Measurements from ENCODE around the gene PLEKHG1. TPM values are rescaled to one million over a fixed set of nuclear protein-coding genes. Genes with fewer than 3 reads are reported as not detected.

Gene PLEKHG1
- total RNA-seq, 1 donor from 2014 or later = 10.7 TPM

GRCh38 chr6:150590446-150590845 lies 9.2 kb upstream of the PLEKHG1 start:
- H3K9me3 ChIP-seq = no peaks in the 10 kb centered on the region
- no peaks in the 10 kb centered on the region for H3K36me3 ChIP-seq
- intact Hi-C loops (cut with DNase I) = no loop called here
- DNase-seq (ENCODE audit: low spot score in 2 of 2) = no peak
- no peak overlapping the region for H3K27ac ChIP-seq
- H3K4me3 ChIP-seq = no peak overlapping the region
- H3K27me3 ChIP-seq = no peaks in the 10 kb centered on the region
- H3K4me1 ChIP-seq = no peaks in the 10 kb centered on the region
- no peak for TF ChIP-seq CTCF (IDR thresholded peaks at IDR 0.05)

DNA sequence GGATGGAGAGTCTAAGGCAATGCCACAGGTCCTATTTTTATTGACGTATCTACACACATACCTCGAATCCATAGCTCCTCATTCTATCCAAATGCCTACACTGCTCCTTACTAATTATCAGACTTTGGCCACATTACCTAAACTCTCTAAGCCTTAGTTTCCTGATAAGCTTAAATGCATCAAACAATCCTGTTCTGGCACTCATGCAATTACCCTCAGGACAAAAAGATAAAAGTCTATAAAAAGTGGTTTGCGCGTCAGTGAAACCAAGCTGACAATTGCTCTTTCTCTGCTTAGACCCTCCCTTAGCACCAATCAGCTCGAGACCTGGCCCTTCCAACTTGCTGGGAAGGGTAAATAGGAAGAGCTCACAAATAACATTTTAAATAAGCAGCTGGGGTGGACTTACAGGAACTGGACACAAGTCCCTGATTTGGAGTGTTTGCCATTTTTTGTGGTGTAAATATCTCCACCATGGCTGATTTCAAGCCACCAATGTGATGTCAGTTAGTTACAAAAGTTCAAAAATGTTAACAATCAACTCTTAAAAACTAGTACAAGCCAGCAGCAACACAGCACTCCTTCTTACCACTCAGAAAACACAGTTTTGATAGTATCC lies 7.2 kb upstream of the PLEKHG1 start:
- intact Hi-C loops (cut with DNase I) = no loop called here
- no peaks in the 10 kb centered on the region for H3K27me3 ChIP-seq
- no peaks in the 10 kb centered on the region for H3K9me3 ChIP-seq
- no peak for DNase-seq (ENCODE audit: low spot score in 2 of 2)
- no peak for TF ChIP-seq CTCF (IDR thresholded peaks at IDR 0.05)
- no peak overlapping the region for H3K4me3 ChIP-seq
- H3K4me1 ChIP-seq = no peaks in the 10 kb centered on the region
- no peak overlapping the region for H3K27ac ChIP-seq
- no peaks in the 10 kb centered on the region for H3K36me3 ChIP-seq

DNA sequence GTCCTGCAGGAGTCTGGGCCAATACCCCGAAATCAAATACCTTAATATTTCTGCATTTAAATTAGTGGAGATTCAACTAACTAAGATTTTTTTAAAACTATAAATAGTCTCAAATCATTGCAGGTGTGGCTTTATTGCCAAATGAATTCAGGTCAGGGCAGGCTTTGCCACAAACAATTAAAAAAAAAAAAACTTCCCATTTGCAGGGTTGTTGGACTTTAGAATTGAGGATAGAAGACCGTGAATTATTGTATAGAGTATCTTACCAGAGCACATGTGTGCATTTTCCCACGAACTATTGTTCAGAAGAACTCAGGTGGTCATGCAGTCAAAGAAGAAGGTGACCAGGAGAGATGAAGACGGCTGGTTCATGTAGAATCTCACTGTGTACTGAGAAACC lies 6.6 kb upstream of the PLEKHG1 start:
- H3K4me3 ChIP-seq = no peak overlapping the region
- no peaks in the 10 kb centered on the region for H3K4me1 ChIP-seq
- no peak overlapping the region for H3K27ac ChIP-seq
- TF ChIP-seq CTCF (IDR thresholded peaks at IDR 0.05) = no peak
- intact Hi-C loops (cut with DNase I) = no loop called here
- H3K27me3 ChIP-seq = no peaks in the 10 kb centered on the region
- DNase-seq (ENCODE audit: low spot score in 2 of 2) = no peak
- no peaks in the 10 kb centered on the region for H3K36me3 ChIP-seq
- H3K9me3 ChIP-seq = no peaks in the 10 kb centered on the region

DNA sequence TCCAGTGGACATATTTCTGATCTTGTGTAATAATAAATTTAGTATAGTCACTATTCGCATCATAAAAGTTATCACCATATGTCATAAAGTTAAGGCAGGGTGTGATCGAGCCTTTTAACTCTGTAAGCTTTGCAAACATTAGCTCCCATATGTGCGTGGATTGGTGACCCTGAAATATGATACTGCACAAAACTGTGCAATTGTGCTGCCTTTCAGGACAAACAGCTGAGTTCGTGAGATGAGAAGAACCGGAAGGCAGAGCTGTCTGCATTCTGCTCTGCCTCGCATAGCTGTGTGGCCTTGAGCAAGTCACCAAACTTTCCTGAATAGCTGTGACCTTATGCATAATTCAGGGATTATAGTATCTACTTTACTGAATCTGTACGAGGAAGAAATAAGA lies 3.2 kb upstream of the PLEKHG1 start:
- intact Hi-C loops (cut with DNase I) = no loop called here

GRCh38 chr6:150598401-150598800 lies 1.3 kb upstream of the PLEKHG1 start:
- no peak for DNase-seq (ENCODE audit: low spot score in 2 of 2)
- no peaks in the 10 kb centered on the region for H3K36me3 ChIP-seq
- no peak for TF ChIP-seq CTCF (IDR thresholded peaks at IDR 0.05)
- intact Hi-C loops (cut with DNase I) = no loop called here
- H3K27me3 ChIP-seq = no peaks in the 10 kb centered on the region
- no peaks in the 10 kb centered on the region for H3K9me3 ChIP-seq
- no peaks in the 10 kb centered on the region for H3K4me1 ChIP-seq
- no peak overlapping the region for H3K4me3 ChIP-seq
- no peak overlapping the region for H3K27ac ChIP-seq

More for the DNA sequence above, 3.2 kb upstream of the PLEKHG1 start:
- Histone ChIP-seq H3K27me3 (no peaks in the 10 kb centered on the region), H3K27ac (no peak overlapping the region), H3K4me1 (no peaks in the 10 kb centered on the region), H3K4me3 (no peak overlapping the region), H3K36me3 (no peaks in the 10 kb centered on the region), H3K9me3 (no peaks in the 10 kb centered on the region)
- no peak for TF ChIP-seq CTCF (IDR thresholded peaks at IDR 0.05)
- DNase-seq (ENCODE audit: low spot score in 2 of 2) = no peak

DNA sequence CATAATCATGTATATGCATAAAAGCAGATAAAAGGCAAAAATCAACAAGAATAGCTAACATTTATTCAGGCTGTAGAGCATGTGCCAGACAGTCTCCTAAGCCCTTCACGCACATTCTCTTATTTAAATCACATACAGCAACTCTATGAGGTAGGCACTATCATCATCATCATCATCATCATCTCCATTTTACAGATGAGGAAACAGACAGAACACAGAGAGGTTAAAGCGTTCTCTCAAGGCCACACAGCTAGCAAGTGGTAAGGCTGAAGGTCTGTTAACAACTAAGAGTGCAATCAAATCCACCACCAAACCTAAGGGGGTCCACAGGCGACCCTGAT lies 857 bp upstream of the PLEKHG1 start:
- intact Hi-C loops (cut with DNase I) = no loop called here

More for the DNA sequence above, 857 bp upstream of the PLEKHG1 start:
- Histone ChIP-seq H3K4me1 (no peaks in the 10 kb centered on the region), H3K27me3 (no peaks in the 10 kb centered on the region), H3K36me3 (no peaks in the 10 kb centered on the region), H3K4me3 (peak overlapping the region in 1 of 2 donors; percentile 70), H3K9me3 (no peaks in the 10 kb centered on the region), H3K27ac (no peak overlapping the region)
- DNase-seq (ENCODE audit: low spot score in 2 of 2) = no peak
- no peak for TF ChIP-seq CTCF (IDR thresholded peaks at IDR 0.05)
